ENCODE data around the gene CCT8L2.

- TF ChIP-seq CTCF (IDR thresholded peaks at IDR 0.05) (no peak), KDM1A (IDR thresholded peaks at IDR 0.05; ENCODE audit: low read depth) (no peak), POLR2A (IDR thresholded peaks at IDR 0.05; ENCODE audit: low read length) (no peak)
Observed at GRCh38 chr22:16608931-16609330, 16.3 kb upstream of the CCT8L2 start.
